GM10248 (cell line): ENCODE measurements around the gene OR51B4.

Source experiments
- CTCF ChIA-PET: fragments of 300-600 bp; sonication (Branson Sonifier 250); formaldehyde crosslinking; extraction: SDS; loops from one replicate; lab custom pipeline; 2021; ENCODE audit warnings: antibody characterized with exemption; lab: Yijun Ruan, JAX
- POLR2A ChIA-PET: fragments of 350-650 bp; sonication (Branson Sonifier 250); formaldehyde crosslinking; extraction: SDS; loops from one replicate; lab custom pipeline; 2020; ENCODE audit warnings: antibody characterized with exemption; lab: Yijun Ruan, JAX
- DNase-seq: peaks from one replicate; pipeline ENCODE4 v3.0.0; 2012; ENCODE audit errors: extremely low spot score
- TF ChIP-seq, protein P1 (sequence below): IDR thresholded peaks from 2 replicates; pipeline ENCODE4 v1.5.1; 2012; ENCODE audit warnings: mild to moderate bottlenecking, low read depth; ENCODE audit errors: extremely low read depth, missing control alignments, control extremely low read depth

OR51B4 gene, protein sequence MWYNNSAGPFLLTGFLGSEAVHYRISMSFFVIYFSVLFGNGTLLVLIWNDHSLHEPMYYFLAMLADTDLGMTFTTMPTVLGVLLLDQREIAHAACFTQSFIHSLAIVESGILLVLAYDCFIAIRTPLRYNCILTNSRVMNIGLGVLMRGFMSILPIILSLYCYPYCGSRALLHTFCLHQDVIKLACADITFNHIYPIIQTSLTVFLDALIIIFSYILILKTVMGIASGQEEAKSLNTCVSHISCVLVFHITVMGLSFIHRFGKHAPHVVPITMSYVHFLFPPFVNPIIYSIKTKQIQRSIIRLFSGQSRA

DNA sequence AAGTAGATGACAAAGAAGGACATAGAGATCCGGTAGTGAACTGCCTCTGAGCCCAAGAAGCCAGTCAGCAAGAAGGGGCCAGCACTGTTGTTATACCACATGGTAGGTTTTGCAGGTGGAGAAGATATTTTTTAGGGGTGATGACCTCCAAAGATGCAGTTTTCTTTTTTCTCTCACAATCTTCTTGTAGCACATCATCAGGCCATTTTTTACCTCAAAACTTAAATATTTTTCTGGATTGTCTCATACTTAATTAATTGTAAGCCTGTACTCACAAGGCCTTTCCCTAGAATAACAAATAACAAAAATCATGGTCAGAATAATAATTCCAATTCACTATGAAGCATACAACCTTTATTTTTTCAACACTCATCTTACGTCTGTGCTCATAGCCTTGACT lies at the start of gene OR51B4:
Gene OR51B4 (minus strand): TSS at position 101 of the 400 bp plus-strand sequence. CDS start 0 bp downstream, at position 101.
- TF ChIP-seq, protein P1, sequence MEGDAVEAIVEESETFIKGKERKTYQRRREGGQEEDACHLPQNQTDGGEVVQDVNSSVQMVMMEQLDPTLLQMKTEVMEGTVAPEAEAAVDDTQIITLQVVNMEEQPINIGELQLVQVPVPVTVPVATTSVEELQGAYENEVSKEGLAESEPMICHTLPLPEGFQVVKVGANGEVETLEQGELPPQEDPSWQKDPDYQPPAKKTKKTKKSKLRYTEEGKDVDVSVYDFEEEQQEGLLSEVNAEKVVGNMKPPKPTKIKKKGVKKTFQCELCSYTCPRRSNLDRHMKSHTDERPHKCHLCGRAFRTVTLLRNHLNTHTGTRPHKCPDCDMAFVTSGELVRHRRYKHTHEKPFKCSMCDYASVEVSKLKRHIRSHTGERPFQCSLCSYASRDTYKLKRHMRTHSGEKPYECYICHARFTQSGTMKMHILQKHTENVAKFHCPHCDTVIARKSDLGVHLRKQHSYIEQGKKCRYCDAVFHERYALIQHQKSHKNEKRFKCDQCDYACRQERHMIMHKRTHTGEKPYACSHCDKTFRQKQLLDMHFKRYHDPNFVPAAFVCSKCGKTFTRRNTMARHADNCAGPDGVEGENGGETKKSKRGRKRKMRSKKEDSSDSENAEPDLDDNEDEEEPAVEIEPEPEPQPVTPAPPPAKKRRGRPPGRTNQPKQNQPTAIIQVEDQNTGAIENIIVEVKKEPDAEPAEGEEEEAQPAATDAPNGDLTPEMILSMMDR: no peak
- ChIA-PET CTCF (no interaction called here), POLR2A (no interaction called here)
- no peak for DNase-seq

DNA sequence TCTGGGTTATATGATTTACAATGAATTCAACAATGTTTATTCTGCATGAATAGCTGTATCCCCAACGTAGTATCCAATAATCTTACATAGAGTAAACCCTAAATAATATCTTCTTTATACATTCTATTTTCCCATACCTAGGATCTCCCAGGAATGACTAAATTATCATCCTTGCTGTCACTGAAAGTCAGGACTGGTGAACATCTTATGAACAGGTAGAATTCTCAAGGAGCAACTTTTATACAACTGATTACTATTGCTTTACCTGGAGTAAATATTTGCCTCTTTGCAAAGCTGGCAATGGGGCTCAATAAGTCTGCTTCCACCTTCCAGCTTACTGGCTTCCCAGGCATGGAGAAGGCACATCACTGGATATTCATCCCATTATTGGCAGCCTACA lies 49.5 kb upstream of the OR51B4 start, which contains the start of gene OR51B6:
Gene OR51B6 (plus strand): TSS at position 301 of the 400 bp plus-strand sequence. CDS start 0 bp downstream, at position 301.
- CTCF ChIA-PET: interaction anchor here (1.3 to 1.4 kb wide), 2 partner anchors 8 to 11 kb away, joined by 4 to 5 read pairs; partner anchors contain the start of gene OR51B5
- TF ChIP-seq, protein P1: no peak
- DNase-seq: no peak
- POLR2A ChIA-PET: no interaction called here

DNA sequence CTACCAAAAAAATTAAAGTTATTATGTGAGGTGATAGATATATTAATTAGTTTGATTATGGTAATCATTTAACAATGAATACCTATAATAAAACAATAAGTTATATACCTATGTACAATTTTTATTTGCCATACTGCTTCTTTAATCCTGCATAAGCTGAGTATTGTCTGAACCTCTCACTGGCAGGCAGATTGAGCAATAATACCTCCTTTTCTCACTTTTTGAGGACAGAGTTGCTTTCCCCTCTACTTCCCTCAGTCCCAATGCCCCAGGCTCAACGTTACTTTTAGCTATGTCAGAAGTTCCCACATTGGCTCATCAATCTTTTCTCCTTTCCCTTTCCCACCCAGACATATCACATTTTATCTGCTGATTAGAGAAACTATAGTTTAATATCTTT lies 47.8 kb upstream of the OR51B4 start:
- DNase-seq: no peak
- ChIA-PET CTCF (interaction anchor here (1.2 kb wide), 1 partner anchor 15 kb away, joined by 4 read pairs; no protein-coding TSS in a partner anchor), POLR2A (no interaction called here)
- TF ChIP-seq, protein P1: no peak

DNA sequence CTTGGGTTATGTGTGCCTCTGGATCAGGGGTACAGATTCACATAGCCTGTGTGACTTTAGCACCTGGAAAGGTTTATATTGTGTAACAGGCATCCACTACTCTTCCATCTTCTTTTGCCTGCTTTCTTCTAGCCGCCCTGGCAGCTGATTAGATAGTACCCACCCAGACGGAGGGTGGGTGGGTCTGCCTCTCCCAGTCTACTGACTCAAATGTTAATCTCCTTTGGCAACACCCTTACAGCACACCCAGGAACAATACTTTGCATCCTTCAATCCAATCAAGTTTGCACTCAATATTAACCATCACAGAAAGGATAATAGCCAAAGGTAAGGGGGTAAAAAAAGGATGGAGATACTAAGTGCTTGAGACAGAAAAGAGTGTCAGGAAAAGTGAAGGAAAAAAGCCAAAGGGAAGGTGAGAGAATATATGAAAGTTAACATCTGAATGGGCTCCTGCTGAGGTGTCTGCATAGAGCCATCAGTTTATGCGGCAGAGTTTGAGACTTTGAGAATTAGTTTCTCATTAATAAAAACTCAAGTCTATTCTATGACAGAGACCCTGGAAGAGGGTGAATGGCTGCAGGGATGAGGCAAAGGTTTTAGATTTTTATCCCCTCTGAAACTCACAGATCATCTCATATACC lies 46.9 kb upstream of the OR51B4 start:
- POLR2A ChIA-PET: no interaction called here
- DNase-seq: no peak
- CTCF ChIA-PET: interaction anchor here (1.2 kb wide), 1 partner anchor 15 kb away, joined by 4 read pairs; no protein-coding TSS in a partner anchor
- TF ChIP-seq, protein P1: no peak

DNA sequence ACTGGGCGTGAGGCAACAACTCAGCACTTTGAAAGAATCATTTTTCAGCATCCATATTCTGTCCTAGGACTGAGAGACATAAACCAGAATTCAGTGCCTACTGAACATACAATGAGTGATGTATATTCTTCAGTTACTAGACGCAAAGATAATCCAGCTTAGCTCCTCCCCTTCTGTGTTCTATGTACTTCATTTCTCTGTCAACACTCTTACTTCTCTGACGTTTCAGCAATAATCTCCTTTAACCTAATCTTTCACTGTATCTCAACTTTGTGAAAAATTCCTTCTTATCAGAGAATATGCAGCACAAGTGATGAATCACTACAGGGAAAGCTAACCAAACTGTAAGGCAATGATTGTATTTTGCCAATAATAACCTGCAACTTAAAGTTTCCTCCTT lies 44.1 kb upstream of the OR51B4 start:
- POLR2A ChIA-PET: no interaction called here
- no peak for DNase-seq
- TF ChIP-seq, protein P1: no peak
- CTCF ChIA-PET: no interaction called here

DNA sequence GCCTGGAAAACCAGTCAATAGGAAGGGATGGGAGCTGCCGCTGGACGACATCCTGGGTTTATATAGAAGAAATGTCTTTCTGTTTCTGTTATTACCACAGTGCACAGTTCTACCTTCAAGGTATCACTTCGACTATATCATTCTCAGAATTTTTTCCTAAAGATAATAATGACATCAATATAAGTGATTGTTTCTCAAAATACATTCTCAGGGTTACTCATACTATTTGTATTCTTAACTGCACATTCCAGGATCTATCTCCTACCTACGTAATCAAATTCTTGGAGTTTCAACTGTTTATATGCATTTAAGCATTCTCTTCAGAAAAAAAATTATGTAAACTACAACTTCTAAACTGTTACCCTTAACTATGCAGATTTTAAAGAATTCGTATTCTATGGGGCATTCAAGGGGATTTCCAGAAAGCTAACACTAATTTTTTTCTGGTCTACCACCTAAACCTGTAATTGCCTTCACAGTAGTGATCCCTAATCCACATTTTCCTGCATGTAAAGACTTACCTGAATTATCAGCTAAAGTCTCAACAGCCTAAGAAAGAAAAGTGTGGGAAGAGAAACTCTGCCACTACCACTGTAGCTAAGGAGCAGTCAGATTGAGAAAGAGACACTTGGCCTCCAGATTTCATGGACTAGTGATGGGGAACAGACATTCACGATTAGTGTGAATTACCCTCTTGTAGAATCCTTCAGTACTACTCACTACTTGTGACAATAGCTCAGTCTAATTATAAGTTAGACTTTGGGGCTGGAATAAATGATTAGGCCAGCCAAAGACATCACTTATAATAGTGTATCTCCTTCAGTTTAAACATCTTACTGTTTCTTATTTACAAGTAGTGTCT lies 42.0 kb upstream of the OR51B4 start, which contains the start of gene OR51B5:
Gene OR51B5 (minus strand): TSS at position 51 of the 862 bp plus-strand sequence. CDS start 0 bp downstream, at position 51.
- CTCF ChIA-PET: interaction anchor here (1.9 kb wide), 1 partner anchor 8 kb away, joined by 5 read pairs; the partner anchor contains the start of gene OR51B6
- TF ChIP-seq, protein P1: no peak
- POLR2A ChIA-PET: no interaction called here
- no peak for DNase-seq
